Activated naive CD4-positive, alpha-beta T cell (primary cell): ENCODE results near the gene MAP1LC3B2.

Source experiments
- DNase-seq, 4 experiments: peaks; one replicate each; lab custom pipeline; 2025; lab: John Stamatoyannopoulos, UW

The MAP1LC3B2 gene

DNA sequence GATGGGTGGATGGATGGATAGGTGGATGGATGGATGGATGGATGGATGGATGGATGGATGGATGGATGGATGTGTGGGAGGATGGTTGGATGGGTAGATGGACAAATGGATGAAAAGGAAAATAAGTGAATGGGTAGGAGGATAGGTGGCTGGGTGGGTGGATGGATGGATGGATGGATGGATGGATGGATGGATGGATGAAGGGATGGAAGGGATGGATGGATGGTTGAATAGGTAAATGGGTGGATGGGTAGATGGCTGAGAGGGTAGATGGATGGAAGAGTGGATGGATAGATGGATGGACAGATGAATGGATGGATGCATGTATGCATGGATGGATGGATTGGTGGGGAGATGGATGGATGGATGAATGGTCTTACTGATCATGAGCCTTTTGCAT, 36.5 kb downstream of the MAP1LC3B2 start:
- no peak for DNase-seq

DNA sequence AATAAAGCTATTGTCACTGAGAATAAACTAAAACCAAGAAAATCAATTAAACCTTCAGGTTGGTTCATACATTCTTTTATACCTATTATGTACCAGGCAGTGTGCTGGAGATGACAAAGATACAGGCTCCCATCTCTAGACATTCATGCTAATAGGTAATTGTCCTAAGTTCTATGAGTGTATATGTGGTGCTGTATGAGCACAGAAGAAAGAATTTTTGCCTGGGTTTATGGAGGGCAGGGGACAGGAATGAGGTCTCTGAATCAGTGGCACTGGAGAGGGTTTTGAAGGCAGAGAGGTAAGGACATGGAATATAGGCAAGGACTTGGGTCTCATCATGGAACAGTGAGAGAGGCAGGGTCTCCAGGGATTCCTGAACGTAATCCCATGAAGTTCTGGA, 38.7 kb downstream of the MAP1LC3B2 start:
- DNase-seq, result no peak

DNA sequence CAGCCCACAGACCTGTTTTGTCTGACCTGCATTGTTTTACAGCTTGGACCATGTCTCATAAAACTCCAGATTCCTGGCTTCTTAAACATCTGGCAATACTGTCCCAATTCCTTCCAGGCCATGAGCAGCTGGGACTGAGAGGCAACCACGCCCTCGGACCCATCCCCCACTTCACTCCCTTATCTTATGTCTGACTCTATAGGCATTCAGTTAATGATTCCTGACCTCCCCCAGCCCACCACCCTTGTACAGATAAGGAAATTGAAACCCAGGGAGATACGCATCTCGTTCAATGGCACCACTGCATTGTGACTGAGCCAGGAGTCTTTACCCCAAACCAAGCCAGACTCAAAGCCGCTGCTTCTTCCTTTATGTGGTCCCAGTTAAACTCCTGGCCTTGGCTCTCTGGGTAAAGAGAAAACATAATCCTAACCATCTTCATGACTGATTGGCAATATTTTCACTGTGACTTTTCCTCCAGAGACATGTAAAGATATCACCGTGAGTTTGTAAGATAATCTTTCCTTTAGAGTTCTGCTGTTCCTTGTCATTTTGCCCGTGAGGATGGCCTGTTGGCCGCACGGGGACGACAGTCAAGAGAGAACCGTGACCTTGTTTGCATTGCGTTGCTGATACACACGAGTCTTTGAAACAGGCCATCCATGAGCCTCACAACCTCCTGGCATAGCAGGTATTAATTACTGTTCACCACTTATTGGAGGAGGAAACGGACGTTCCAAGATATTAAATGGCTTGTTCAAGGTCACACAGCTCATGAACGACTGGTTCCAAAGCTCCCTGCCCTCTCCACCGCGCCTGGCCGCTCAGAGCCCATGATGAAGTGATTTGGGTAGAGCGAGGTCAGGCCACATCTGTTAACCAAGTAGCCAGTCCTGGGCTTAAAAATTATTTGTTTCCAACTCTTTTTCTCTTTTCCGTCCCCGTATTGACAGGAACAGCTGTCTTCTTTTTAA, 39.4 kb downstream of the MAP1LC3B2 start:
- DNase-seq, result no peak

DNA sequence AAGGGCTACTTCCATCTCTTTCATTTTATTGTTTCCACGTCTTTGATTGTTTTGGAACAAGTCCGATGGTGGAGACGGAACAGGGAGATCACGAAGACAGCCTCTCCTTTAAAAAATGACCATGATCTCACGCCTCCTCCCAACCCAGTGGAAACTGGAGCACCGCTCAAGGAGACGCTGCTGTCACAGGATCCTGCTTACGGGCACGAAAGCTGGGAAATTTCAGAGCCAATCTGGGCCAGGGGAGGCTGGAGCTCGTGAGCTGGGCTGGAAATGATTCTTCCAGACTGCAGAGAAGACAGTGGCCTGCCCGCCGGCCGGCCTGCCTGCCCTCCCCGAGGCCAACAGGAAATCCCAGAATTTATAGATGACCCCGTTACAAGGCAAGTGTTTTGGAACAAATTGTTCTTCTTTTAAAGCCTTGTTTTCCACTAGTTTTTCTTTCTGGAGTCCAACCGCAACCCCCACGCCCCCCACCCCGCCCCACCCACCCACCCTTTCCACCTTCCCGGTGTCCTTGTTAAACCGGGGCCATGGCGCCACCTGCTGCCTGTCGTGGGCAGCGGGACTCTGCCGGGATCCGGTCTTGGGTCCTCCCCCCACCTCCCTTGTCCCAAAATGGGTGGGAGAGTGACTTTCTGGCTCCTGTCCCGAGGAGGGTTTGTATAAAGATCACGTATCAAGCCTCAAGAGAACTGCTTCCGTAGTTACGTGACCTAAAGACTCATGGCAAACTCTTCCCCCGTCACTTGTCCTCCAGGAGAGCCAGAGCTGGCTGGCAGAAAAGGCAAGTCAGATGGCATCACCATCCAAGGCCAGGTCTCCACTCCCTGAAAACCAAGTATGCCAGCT, 40.3 kb downstream of the MAP1LC3B2 start:
- peak in 3 of 4 experiments; percentile 13 to 54 (median 14) for DNase-seq

DNA sequence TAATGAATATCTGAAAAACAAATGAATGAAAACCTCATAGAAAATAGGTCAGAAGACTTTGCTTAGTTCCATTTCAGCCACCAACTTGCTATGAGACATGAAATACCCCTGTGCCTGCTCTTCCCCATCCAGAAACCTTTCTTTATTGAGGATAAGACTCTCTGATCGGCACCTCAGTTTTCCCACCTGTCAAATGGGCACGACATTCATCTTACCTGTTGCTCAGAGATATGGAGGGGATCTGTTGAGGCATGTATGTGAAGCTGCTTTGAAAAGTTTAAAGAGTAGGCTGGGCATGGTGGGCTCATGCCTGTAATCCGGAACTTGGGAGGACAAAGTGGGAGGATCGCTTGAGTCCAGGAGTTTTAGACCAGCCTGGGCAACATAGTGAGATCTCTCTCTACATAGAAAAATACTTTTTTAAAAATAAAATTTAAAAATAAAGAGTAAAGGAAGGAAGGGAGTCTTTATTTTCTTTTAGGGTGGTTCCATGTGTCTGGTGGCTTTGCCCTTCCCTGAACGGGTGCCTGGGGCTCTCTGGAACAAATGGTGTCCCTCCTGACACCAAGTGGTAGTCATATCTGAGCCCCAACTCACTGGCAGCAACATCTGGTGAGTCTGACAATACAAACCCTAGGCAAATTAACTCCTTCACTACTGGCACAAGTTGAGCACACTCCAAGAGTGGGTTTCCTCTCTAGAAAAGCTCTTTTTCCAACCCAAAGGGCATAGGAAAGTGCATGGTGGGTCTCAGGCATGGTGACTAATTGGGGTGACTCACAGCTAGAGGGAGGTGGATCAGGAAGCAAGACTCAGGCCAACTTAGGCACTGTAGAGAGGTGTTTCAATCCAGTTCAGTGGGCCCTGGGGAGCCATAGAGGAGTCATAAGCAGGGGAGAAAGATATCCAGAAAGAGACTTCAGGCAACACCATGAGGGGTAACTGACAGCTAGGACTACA, 42.1 kb downstream of the MAP1LC3B2 start:
- DNase-seq, result no peak

DNA sequence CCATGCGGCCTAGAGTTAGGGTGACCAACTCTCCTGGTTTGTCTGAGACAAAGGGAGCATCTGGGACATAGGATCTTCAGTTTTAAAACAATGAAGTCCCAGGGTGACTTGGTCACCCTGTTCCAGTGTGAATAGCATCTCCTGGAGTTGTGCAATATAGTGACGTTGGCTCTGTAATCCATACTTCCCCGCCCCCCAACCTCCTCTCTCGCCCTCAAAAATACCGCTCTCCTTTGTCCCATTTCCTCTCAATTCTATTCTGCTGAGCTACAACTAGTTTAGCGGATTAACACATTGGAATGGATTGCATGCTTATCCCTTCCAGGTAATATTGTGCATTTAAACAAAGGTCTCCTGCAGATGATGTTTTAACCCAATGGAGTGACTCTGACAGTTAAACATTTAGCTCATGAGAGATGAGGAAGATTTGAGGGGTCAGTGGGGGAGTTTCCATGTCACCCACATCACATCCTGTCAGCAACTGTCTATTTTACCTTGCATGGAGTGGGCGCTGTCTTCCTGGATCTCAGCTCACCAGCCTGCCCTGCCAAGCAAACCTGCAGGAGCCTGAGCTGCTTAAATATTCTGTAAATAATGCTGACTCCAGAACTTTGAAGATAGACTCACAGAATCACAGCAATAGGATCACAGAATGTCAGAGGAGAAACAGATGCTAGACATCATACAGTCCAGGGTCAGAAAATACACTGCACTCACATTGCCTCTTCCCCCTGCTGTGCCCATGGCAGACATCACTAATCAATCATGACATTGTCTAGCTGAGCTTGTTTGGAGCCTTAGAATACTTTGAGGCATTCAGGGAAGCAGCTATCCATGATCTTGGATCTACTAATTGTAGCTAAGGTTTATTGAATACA, 43.0 kb downstream of the MAP1LC3B2 start:
- DNase-seq, result no peak

DNA sequence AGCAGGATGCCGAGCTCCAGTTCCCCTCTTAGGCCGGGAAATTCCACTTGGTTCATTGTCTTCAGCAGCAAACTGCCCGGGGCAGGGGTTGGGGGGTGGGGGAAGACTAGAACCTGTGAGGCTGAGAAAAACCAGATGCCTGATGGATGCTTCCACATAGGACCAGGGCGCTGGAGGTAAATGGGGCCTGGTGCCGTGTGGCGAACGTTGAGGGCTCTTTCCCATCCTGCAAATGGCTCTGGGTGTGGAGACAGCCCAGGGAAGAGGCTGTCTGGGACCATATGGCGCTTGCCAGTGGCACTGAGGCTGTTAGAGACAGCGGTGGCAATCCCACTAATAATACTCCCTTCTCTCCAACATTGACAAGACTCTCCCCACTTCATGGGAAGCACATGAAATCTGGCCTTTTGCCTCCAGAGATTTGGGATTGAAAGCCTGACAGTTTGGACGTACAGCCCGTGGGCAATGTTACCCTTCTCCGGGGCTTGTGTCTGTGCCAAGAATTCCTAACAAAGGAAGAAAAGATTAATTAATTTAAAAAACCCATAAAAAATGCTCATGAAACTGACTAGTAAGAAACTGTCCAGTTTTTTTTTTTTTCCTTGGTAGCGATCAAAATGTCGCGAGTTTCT, 44.5 kb downstream of the MAP1LC3B2 start:
- no peak for DNase-seq

DNA sequence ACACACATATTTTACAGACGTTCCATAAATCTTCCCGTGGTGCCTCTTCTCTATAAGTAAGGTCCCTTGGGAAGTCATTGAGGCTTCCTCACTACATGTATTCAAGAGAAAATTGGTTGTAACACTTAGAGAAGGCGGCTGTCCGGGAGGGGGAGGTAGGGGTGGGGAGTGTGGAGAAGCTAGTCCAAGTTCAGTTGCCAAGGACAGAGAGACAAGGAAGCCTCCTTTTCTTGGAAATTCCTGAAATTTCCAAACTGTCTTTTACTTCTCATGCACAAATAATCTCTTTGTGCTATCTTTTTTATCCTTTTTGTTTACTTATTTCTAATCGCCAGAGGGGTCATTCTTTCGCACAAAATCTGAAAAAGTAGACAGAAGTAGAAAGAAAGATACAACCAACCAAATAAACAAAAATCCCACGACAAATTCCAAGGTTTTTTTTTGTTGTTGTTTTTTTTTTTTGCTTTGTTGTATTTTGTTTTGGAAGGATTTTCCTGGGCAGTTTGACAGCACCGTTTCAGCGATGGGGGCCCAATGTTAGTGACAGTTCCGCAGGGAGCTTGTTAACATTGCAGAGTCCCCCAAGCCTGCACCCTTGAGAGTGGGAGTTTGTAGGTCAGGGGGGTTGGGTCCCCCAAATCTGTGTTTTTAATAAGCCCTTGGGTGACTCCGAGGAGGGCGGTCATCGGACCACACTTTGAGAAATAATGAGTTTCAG, 45.2 kb downstream of the MAP1LC3B2 start:
- no peak for DNase-seq

DNA sequence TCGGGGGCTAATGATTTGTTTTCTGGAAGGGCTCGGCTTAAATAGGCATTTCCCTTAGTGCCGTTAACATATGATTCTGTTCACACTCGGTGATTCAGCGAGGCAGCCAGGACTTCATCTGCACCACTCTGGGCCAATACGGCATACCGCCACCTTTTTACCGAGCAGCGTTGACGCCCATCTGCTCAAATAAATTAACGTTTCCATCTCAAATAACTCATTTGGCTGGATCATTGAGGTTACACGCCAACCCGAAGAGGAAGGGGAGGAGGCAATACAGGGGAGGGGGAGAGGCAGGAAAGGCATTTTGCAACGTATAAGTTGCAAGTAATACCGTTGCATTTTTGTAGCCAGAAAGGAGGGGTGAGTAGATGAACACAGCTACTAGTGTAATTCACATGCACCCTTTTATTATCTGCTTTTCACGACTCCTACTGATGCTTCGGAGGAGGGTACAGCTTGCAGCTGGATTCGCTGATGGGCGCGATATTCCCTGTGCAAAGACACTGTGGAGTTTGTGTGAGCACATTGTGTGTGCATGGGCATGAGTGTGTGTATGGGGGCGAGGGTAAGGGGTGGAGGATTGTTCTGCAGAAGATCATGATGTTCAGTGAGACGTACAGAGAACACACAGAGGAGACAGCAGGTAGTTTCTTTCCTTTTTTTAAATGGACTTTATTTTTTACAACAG, 45.9 kb downstream of the MAP1LC3B2 start:
- DNase-seq, result no peak

DNA sequence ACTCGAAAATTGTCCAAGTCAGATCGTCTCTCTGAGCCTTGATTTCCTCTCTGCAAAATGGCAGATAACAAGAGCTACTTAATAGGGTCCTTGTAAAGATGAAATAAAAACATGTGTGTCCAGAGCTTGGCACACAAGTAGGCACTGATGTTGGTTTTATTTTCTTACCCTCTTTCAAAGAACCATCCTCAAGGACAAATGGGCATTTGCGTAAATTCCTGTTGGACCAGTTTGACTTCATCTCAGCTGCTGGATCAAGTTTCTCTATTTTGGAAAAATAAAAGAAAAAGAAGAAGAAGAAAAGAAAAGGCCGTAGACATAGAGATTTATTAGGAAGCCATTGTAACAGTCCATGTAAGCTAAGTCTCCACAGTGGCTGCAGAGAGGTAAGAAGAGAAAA, 47.2 kb downstream of the MAP1LC3B2 start:
- no peak for DNase-seq

DNA sequence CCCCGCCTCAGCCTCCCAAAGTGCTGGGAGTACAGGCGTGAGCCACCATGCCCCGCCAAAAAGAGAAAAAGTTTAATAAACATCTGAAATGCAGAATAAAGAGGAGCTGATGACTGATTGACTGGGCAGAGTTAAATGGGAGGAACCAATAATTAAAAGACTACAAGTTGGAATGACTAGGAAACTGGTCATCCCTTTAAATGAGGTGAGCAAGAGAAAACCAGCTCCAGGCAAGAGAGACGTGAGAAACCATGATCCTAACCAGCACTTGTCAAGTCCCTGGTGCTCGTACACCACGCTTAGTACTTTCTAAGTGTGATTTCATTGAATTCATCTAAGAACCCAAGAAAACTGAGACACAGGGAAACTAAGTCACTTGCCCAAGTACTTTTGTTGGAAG, 47.9 kb downstream of the MAP1LC3B2 start:
- no peak for DNase-seq

DNA sequence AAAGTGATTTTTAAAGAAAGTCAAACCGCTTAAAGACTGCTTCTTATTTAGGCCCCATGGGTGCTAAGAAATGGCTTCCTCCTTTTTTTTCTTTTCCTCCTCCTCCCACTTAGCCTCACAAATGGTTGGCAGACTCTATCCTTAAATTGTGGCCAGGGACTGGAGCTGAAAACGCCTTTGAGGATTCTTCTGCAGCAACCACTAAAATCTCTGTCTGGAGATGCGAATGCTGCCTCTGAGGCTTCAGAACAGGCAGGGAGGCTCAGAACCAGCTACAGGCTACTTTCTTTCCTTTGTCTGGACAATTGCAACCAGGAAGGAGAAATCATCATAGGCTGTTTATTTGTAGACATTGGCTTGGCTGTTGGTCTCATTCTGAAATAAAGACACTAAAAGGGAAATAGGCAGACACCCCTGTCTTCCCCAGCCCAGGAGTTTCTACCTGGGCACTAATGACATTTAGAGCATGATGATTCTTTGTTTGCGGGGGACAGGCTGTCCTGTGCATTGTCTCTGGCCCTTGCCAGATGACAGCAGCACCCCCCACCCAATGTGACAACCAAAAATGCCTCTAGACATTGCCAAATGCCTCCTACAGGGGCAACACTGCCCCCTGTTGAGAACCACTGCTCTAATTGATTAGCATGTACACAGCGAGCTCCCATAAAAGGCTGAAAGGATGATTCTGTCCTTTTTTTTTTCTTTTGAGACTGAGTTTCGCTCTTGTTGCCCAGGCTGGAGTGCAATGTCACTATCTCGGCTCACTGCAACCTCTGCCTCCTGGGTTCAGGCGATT, 50.3 kb downstream of the MAP1LC3B2 start:
- DNase-seq, result no peak

DNA sequence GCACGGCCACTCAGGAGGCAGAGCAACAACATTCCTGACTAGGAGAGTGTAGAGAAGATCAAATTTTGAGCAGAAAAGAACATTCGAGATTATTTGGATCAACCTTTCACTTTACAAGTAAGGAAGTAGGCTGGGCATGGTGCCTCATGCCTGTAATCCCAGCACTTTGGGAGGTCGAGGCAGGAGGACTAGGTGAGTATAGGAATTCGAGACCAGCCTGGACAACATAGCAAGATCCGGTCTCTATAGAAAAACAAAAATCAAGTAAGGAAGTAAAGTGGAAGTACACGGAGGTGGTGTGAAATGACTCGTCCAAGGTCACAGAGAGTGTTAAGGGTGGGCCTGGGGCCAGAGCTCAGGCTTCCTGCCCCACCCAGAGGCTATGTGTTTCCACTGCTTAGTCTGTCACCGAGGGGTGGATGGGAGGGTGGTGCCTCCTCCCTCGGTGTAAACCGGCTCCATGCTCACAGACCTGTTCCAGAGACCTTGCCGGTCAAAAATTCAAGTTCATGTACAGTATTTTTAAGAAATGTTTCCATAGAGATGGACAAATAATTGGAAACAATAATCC, 51.9 kb downstream of the MAP1LC3B2 start:
- no peak for DNase-seq

DNA sequence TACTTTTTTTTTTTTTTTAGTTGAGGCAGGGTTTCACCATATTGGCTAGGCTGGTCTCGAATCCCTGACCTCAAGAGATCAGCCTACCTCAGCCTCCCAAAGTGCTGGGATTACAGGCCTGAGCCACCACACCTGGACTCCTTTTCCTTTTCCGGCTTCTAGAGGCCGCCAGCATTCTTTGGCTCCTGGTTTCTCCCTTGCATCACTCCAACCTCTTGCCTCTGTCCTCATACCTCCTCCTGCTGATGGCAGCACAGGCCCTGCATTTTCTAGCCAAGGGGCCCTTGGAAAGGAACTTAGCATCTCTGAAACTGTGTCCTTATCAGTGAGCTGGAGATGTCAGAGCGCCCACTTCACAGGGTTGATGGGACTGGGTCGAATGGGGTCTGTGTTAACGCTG, 53.3 kb downstream of the MAP1LC3B2 start:
- DNase-seq, result no peak

DNA sequence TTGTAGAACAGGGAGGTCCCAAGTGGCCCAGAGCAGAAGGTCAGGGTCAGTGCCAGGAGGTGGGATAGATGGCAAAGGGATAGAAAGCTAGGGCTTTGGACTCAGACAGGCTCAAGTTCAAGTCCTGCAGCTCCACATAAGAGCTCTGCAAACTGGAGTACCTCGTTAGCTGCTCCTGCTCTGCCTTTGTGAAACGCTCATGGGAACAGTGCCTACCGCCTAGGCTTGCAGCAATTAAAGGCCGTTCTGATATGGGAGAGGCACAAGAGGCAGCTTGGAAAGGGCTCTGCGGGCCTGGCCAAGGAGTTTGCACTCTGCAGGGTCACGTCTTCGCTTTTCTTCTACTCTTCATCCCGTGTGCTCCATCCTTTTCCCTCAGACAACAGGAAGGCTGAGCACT, 54.1 kb downstream of the MAP1LC3B2 start:
- DNase-seq, result no peak

DNA sequence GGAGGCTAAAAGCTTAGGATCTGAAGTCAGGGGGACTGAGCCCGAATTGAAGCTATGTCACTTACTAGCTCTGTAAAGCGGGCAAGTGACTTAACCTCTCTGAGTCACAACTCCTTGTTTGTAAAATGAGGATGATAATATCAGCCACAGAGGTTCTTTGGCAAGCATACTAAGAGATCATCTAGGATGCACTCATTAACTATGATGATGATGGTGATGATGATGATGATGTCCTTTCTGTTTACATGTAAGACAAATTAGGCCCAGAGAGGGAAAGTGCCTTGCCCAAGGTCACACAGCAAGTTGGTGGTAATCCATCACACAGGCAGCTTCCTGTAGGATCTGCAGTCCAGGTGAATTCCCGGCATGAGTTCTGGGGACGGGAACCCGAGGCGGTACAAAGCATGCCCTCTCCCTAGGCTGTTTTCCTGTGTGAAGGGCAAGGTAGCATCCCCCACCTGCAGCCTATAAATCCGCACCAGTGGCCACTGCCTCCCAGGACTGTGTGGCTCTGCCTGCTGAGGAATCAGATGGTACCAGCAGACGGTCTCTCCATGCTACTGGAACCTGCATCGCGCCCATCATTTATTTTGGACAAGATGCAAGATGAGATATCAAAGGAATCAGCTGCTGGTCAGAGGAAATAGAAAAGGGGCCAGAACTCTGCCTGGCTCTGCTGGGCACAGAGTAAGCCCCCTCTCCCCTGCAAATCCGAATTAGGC, 55.2 kb downstream of the MAP1LC3B2 start:
- no peak for DNase-seq
